ENCODE data around the gene MRPS10.
"Not testable (repeated sequence)": the region's sequence is repeated elsewhere in the genome, so short reads cannot be mapped to it uniquely, and the experiment has no call there.

Gene MRPS10

GRCh38 chr6:42203183-42203582 lies 14.5 kb downstream of the MRPS10 start:
- no peak for DNase-seq

GRCh38 chr6:42202131-42202915 lies 15.3 kb downstream of the MRPS10 start:
- not testable (repeated sequence) for DNase-seq

GRCh38 chr6:42201382-42201781 lies 16.3 kb downstream of the MRPS10 start:
- DNase-seq: no peak

GRCh38 chr6:42200035-42200434 lies 17.6 kb downstream of the MRPS10 start:
- no peak for DNase-seq

- DNase-seq: no peak
These were observed 18.3 kb downstream of the MRPS10 start for GRCh38 chr6:42199106-42199981.

- peak; percentile 24 for DNase-seq
These were observed 19.9 kb downstream of the MRPS10 start for GRCh38 chr6:42197555-42198362.

- DNase-seq: no peak
These were observed 22.2 kb downstream of the MRPS10 start for GRCh38 chr6:42195415-42195814.

GRCh38 chr6:42194056-42194455 lies 23.6 kb downstream of the MRPS10 start:
- DNase-seq: no peak

GRCh38 chr6:42193491-42193894 lies 24.2 kb downstream of the MRPS10 start:
- DNase-seq: no peak

- not testable (repeated sequence) for DNase-seq
These were observed 25.3 kb downstream of the MRPS10 start for GRCh38 chr6:42192385-42192784.

- no peak for DNase-seq
These were observed 27.0 kb downstream of the MRPS10 start for GRCh38 chr6:42190554-42191183.

- DNase-seq: no peak
These were observed 29.3 kb downstream of the MRPS10 start for GRCh38 chr6:42188406-42188805.

- no peak for DNase-seq
These were observed 32.1 kb downstream of the MRPS10 start for GRCh38 chr6:42185597-42185996.

GRCh38 chr6:42184475-42184874 lies 33.2 kb downstream of the MRPS10 start:
- DNase-seq: no peak

GRCh38 chr6:42182101-42182500 lies 35.6 kb downstream of the MRPS10 start:
- no peak for DNase-seq

GRCh38 chr6:42179945-42180313 lies 37.7 kb downstream of the MRPS10 start:
- peak; percentile 9 for DNase-seq

GRCh38 chr6:42179261-42179944 lies 38.3 kb downstream of the MRPS10 start:
- no peak for DNase-seq

GRCh38 chr6:42177514-42178364 lies 39.9 kb downstream of the MRPS10 start:
- no peak for DNase-seq

GRCh38 chr6:42176981-42177380 lies 40.7 kb downstream of the MRPS10 start:
- DNase-seq: no peak

GRCh38 chr6:42175860-42176259 lies 41.8 kb downstream of the MRPS10 start:
- DNase-seq: no peak

GRCh38 chr6:42173101-42173500 lies 44.6 kb downstream of the MRPS10 start, which contains the start of gene GUCA1A:
TSS of gene GUCA1A (plus strand) at chr6:42173364. CDS start at chr6:42173614, 250 bp downstream.
- no peak for DNase-seq

Measured in stimulated activated CD4-positive, alpha-beta T cell treated with anti-CD3 and anti-CD28 coated beads, Interleukin-4, amount 100 ng/mL, for 24 hours (primary cell).